K562 (cell line): ENCODE measurements around the gene PFKFB2. TPM values are rescaled to one million over a fixed set of nuclear protein-coding genes. Genes with fewer than 3 reads are reported as not detected.
A peak's percentile ranks its signal among the peaks of the same experiment; 100 is the strongest.

Experiments used
- DMBX1 ChIP-seq: fragments of 250-450 bp; sonication (Bioruptor Pico); IDR thresholded peaks from 2 replicates; pipeline ENCODE4 v1.8.0; 2022; ENCODE audit warnings: inconsistent platforms, mild to moderate bottlenecking, moderate library complexity, borderline replicate concordance
- KLF1 ChIP-seq: fragments of 450-650 bp; IDR thresholded peaks from 2 replicates; pipeline ENCODE4 v1.6.1; 2016; ENCODE audit warnings: missing genetic modification characterization, missing compliant biosample characterization
- MAX ChIP-seq: sonication (generic); formaldehyde crosslinking; IDR thresholded peaks from 2 replicates; pipeline ENCODE4 v1.9.0; 2022; ENCODE audit warnings: mild to moderate bottlenecking, missing genetic modification reagents
- MCM7 ChIP-seq, 2 experiments: fragments of 450-650 bp; IDR thresholded peaks; 2 replicates each; pipeline ENCODE4 v1.6.1; 2016 to 2018
- NFE2 ChIP-seq: IDR thresholded peaks from 2 replicates; pipeline ENCODE4 v1.6.1; 2014; ENCODE audit warnings: antibody characterized with exemption, low read depth
- RBM25 ChIP-seq: fragments of 200-400 bp; formaldehyde crosslinking; IDR thresholded peaks from 2 replicates; pipeline ENCODE4 v1.6.1; 2018; ENCODE audit warnings: low read length, low read depth, moderate library complexity; ENCODE audit not compliant: severe bottlenecking
- ZNF274 ChIP-seq: IDR thresholded peaks from 2 replicates; pipeline ENCODE4 v1.6.1; 2011; ENCODE audit warnings: low read depth, mild to moderate bottlenecking, low read length, moderate library complexity, borderline replicate concordance
- polyA plus RNA-seq, 8 experiments: library from polyadenylated mRNA; depleted of rRNA in 4 of 8; stranded (reverse) in 5 of 8; unstranded in 3 of 8; fragments of >200 nt; fragmentation: Nextera tagmentation in 2 of 8; fragmentation: Illumina TruSeq in 1 of 8; extraction: Ambion mirVana in 2 of 8; extraction: Trizol in 1 of 8; gene quantifications; 2 replicates each; pipeline versions ENCODE4 v1.2.1 to v1.2.3, GENCODE V29; 2011 to 2014; ENCODE audit warnings: inconsistent platforms in 1 of 8, missing spikeins in 1 of 8
- total RNA-seq, 7 experiments: library from RNA; depleted of rRNA in 6 of 7; stranded (reverse); fragments of >200 nt in 6 of 7; fragmentation: Illumina TruSeq in 2 of 7; extraction: Trizol in 2 of 7; gene quantifications; 2 replicates each; pipeline versions ENCODE4 v1.2.1 to v1.2.3, GENCODE V29; 2011 to 2021; ENCODE audit warnings: low replicate concordance in 1 of 7
- TF ChIP-seq, protein P1 (sequence below): fragments of 250-450 bp; sonication (Bioruptor Pico); IDR thresholded peaks from 2 replicates; pipeline ENCODE4 v1.5.0; 2021; ENCODE audit warnings: mild to moderate bottlenecking, borderline replicate concordance
- TF ChIP-seq, protein P2 (sequence below), 2 experiments: fragments of 450-650 bp in 1 of 2; IDR thresholded peaks; 2 replicates each; pipeline ENCODE4 v1.6.1; 2011 to 2017; ENCODE audit warnings: low read depth in 2 of 2, antibody characterized with exemption in 1 of 2, borderline replicate concordance in 1 of 2, low read length in 1 of 2, mild to moderate bottlenecking in 1 of 2, mixed read lengths in 1 of 2; ENCODE audit not compliant: control insufficient read depth in 1 of 2
- TF ChIP-seq, protein P3 (sequence below): fragments of 450-650 bp; formaldehyde crosslinking; IDR thresholded peaks from 2 replicates; pipeline ENCODE4 v1.4.0; 2020; ENCODE audit warnings: mild to moderate bottlenecking, mixed read lengths
- TF ChIP-seq, protein P4 (sequence below): fragments of 250-450 bp; sonication (Bioruptor Pico); IDR thresholded peaks from 2 replicates; pipeline ENCODE4 v1.4.0; 2020

PFKFB2 gene
- total and polyA plus RNA-seq, 9 of the 15 experiments (the other 6 are each of a cell fraction or from before 2014, with no cell fraction given) = 6.9 to 26.0 (median 16.4) TPM

DNA sequence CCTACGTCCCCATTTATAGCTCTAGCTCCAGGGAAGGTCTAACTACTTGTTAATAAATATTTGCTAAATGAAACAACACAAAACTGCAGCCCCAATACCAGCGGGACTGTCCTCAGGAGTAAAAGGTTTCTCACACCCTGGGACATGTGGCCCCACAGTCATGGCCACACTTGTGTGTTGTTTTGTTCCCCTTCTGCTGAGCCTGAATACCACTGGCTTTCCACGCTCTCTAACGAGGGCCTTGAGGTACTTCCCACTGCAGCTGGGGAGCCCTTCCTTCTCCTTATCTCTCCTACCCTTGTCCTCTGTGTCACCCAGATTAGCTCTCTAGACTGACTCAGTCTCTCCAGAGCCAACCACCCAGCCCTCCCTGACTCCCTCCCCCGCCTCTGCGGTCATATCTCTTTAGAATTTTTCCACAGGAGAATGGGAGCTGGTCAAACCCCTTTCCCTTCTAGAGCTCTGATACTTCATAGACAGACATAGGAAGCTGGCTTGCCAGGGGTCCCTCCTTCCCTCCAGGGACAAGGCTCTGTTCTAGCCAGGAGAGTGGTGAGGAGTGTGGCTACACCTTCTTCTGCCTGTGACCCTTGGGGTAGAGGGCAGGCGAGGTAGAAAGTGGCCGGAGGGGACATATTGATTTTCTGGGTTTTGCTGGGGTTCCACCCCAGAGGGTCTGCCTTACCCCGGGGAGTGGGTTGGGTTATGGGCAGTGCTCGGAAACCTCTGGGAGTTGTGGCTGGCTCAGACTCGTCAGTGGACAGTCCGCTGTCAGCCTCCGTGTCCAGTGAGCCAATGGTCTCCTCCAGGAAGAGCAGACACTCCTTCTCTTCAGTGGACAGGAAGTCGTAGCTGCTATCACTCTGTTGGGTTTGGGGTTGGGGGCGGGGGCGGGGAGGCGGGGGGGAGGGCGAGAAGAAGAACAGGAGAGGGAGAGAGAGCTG, 28.6 kb upstream of the PFKFB2 start (continued):
- TF ChIP-seq, protein P1, sequence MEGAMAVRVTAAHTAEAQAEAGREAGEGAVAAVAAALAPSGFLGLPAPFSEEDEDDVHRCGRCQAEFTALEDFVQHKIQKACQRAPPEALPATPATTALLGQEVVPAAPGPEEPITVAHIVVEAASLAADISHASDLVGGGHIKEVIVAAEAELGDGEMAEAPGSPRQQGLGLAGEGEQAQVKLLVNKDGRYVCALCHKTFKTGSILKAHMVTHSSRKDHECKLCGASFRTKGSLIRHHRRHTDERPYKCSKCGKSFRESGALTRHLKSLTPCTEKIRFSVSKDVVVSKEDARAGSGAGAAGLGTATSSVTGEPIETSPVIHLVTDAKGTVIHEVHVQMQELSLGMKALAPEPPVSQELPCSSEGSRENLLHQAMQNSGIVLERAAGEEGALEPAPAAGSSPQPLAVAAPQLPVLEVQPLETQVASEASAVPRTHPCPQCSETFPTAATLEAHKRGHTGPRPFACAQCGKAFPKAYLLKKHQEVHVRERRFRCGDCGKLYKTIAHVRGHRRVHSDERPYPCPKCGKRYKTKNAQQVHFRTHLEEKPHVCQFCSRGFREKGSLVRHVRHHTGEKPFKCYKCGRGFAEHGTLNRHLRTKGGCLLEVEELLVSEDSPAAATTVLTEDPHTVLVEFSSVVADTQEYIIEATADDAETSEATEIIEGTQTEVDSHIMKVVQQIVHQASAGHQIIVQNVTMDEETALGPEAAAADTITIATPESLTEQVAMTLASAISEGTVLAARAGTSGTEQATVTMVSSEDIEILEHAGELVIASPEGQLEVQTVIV (CRISPR knock-in tag) = peak; percentile 54; the same call in 1 of the 2 replicates
- peak; percentile 99 for TF ChIP-seq DMBX1 (CRISPR knock-in tag)
- TF ChIP-seq ZNF274 = peak; percentile 79; the same call in 1 of the 2 replicates
- TF ChIP-seq RBM25 = no peak
- TF ChIP-seq, protein P2, sequence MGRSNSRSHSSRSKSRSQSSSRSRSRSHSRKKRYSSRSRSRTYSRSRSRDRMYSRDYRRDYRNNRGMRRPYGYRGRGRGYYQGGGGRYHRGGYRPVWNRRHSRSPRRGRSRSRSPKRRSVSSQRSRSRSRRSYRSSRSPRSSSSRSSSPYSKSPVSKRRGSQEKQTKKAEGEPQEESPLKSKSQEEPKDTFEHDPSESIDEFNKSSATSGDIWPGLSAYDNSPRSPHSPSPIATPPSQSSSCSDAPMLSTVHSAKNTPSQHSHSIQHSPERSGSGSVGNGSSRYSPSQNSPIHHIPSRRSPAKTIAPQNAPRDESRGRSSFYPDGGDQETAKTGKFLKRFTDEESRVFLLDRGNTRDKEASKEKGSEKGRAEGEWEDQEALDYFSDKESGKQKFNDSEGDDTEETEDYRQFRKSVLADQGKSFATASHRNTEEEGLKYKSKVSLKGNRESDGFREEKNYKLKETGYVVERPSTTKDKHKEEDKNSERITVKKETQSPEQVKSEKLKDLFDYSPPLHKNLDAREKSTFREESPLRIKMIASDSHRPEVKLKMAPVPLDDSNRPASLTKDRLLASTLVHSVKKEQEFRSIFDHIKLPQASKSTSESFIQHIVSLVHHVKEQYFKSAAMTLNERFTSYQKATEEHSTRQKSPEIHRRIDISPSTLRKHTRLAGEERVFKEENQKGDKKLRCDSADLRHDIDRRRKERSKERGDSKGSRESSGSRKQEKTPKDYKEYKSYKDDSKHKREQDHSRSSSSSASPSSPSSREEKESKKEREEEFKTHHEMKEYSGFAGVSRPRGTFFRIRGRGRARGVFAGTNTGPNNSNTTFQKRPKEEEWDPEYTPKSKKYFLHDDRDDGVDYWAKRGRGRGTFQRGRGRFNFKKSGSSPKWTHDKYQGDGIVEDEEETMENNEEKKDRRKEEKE (IDR thresholded peaks at IDR 0.05; ENCODE audit: borderline replicate concordance in 1 of 2, control insufficient read depth in 1 of 2, low read depth in 2 of 2, low read length in 1 of 2) = peak in 1 of 2 experiments; percentile 95; a peak in 2 of 4 replicates
- TF ChIP-seq KLF1 (tag) = peak; percentile 37; the same call in 1 of the 2 replicates
- peak; percentile 72 for TF ChIP-seq NFE2
- TF ChIP-seq MCM7 (IDR thresholded peaks at IDR 0.05) = no peak
- TF ChIP-seq, protein P3, sequence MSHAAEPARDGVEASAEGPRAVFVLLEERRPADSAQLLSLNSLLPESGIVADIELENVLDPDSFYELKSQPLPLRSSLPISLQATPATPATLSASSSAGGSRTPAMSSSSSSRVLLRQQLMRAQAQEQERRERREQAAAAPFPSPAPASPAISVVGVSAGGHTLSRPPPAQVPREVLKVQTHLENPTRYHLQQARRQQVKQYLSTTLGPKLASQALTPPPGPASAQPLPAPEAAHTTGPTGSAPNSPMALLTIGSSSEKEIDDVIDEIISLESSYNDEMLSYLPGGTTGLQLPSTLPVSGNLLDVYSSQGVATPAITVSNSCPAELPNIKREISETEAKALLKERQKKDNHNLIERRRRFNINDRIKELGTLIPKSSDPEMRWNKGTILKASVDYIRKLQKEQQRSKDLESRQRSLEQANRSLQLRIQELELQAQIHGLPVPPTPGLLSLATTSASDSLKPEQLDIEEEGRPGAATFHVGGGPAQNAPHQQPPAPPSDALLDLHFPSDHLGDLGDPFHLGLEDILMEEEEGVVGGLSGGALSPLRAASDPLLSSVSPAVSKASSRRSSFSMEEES (CRISPR knock-in tag) = peak; percentile 61
- TF ChIP-seq MAX (CRISPR knock-in tag) = peak; percentile 95
- TF ChIP-seq, protein P4, sequence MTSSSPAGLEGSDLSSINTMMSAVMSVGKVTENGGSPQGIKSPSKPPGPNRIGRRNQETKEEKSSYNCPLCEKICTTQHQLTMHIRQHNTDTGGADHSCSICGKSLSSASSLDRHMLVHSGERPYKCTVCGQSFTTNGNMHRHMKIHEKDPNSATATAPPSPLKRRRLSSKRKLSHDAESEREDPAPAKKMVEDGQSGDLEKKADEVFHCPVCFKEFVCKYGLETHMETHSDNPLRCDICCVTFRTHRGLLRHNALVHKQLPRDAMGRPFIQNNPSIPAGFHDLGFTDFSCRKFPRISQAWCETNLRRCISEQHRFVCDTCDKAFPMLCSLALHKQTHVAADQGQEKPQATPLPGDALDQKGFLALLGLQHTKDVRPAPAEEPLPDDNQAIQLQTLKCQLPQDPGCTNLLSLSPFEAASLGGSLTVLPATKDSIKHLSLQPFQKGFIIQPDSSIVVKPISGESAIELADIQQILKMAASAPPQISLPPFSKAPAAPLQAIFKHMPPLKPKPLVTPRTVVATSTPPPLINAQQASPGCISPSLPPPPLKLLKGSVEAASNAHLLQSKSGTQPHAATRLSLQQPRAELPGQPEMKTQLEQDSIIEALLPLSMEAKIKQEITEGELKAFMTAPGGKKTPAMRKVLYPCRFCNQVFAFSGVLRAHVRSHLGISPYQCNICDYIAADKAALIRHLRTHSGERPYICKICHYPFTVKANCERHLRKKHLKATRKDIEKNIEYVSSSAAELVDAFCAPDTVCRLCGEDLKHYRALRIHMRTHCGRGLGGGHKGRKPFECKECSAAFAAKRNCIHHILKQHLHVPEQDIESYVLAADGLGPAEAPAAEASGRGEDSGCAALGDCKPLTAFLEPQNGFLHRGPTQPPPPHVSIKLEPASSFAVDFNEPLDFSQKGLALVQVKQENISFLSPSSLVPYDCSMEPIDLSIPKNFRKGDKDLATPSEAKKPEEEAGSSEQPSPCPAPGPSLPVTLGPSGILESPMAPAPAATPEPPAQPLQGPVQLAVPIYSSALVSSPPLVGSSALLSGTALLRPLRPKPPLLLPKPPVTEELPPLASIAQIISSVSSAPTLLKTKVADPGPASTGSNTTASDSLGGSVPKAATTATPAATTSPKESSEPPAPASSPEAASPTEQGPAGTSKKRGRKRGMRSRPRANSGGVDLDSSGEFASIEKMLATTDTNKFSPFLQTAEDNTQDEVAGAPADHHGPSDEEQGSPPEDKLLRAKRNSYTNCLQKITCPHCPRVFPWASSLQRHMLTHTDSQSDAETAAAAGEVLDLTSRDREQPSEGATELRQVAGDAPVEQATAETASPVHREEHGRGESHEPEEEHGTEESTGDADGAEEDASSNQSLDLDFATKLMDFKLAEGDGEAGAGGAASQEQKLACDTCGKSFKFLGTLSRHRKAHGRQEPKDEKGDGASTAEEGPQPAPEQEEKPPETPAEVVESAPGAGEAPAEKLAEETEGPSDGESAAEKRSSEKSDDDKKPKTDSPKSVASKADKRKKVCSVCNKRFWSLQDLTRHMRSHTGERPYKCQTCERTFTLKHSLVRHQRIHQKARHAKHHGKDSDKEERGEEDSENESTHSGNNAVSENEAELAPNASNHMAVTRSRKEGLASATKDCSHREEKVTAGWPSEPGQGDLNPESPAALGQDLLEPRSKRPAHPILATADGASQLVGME (CRISPR knock-in tag) = peak; percentile 99
